ENCODE data around the gene KIAA1755. TPM values are rescaled to one million over a fixed set of nuclear protein-coding genes. Genes with fewer than 3 reads are reported as not detected.

The KIAA1755 gene
- total RNA-seq, 4 donors from 2014 or later = 12.0 to 36.3 (median 23.1) TPM

GRCh38 chr20:38168791-38169589 lies 91.5 kb downstream of the KIAA1755 start:
- Histone ChIP-seq H3K4me3 (no peak overlapping the region), H3K27me3 (no peaks in the 10 kb centered on the region), H3K27ac (peak overlapping the region in 2 of 4 donors; percentile 39 to 60), H3K9me3 (no peaks in the 10 kb centered on the region), H3K36me3 (no peaks in the 10 kb centered on the region), H3K4me1 (peaks cover 0 to 56% (median 7%) of the 10 kb centered on the region in 4 donors)
- WGBS, 2 donors = 72 to 75% methylated on average over 7 to 8 of the region's 8 CpGs
- TF ChIP-seq EP300 (IDR thresholded peaks at IDR 0.05) (no peak), CTCF (IDR thresholded peaks at IDR 0.05) (no peak), POLR2A (IDR thresholded peaks at IDR 0.05) (no peak)
- no peak for DNase-seq (ENCODE audit: low spot score in 2 of 2)

GRCh38 chr20:38167851-38168760 lies 92.4 kb downstream of the KIAA1755 start:
- Histone ChIP-seq H3K27ac (peak overlapping the region in 2 of 4 donors; percentile 39 to 60), H3K4me1 (peaks cover 0 to 49% (median 4%) of the 10 kb centered on the region in 4 donors), H3K4me3 (no peak overlapping the region), H3K9me3 (no peaks in the 10 kb centered on the region), H3K27me3 (no peaks in the 10 kb centered on the region), H3K36me3 (no peaks in the 10 kb centered on the region)
- 40 to 56% methylated on average over 6 to 7 of the region's 7 CpGs for WGBS, 2 donors
- peak in 1 of 2 donors; percentile 30 for DNase-seq (ENCODE audit: low spot score in 2 of 2)
- TF ChIP-seq EP300 (IDR thresholded peaks at IDR 0.05) (peak in 1 of 2 donors; percentile 81), CTCF (IDR thresholded peaks at IDR 0.05) (no peak), POLR2A (IDR thresholded peaks at IDR 0.05) (no peak)

- Histone ChIP-seq H3K9me3 (no peaks in the 10 kb centered on the region), H3K27me3 (no peaks in the 10 kb centered on the region), H3K36me3 (no peaks in the 10 kb centered on the region), H3K27ac (no peak overlapping the region), H3K4me3 (no peak overlapping the region), H3K4me1 (peaks cover 0 to 43% (median 3%) of the 10 kb centered on the region in 4 donors)
- TF ChIP-seq EP300 (IDR thresholded peaks at IDR 0.05) (no peak), POLR2A (IDR thresholded peaks at IDR 0.05) (no peak), CTCF (IDR thresholded peaks at IDR 0.05) (no peak)
- 94% methylated on average over 8 of the region's 8 CpGs for WGBS, 2 donors
- DNase-seq (ENCODE audit: low spot score in 2 of 2) = no peak
Observed at GRCh38 chr20:38167328-38167850, 93.1 kb downstream of the KIAA1755 start.

GRCh38 chr20:38166703-38167233 lies 93.8 kb downstream of the KIAA1755 start:
- H3K4me3 ChIP-seq = no peak overlapping the region
- no peaks in the 10 kb centered on the region for H3K27me3 ChIP-seq
- H3K9me3 ChIP-seq = no peaks in the 10 kb centered on the region
- DNase-seq (ENCODE audit: low spot score in 2 of 2) = no peak
- H3K36me3 ChIP-seq = no peaks in the 10 kb centered on the region
- TF ChIP-seq CTCF (IDR thresholded peaks at IDR 0.05) (no peak), POLR2A (IDR thresholded peaks at IDR 0.05) (no peak), EP300 (IDR thresholded peaks at IDR 0.05) (no peak)
- peaks cover 0 to 43% (median 3%) of the 10 kb centered on the region in 4 donors for H3K4me1 ChIP-seq
- no peak overlapping the region for H3K27ac ChIP-seq
- WGBS, 2 donors = 57 to 71% methylated on average over 11 of the region's 11 CpGs

All from tibial nerve (tissue), 4 donors.